Omental fat pad (tissue), 4 donors: ENCODE results near the gene TOP2B. TPM values are rescaled to one million over a fixed set of nuclear protein-coding genes. Genes with fewer than 3 reads are reported as not detected.

ENCODE experiments used
- ATAC-seq: fragments of 150-250 bp; one replicate; pipeline ENCODE4 v1.9.1; 2016; ENCODE audit warnings: mild to moderate bottlenecking, moderate library complexity; ENCODE audit not compliant: low FRiP score
- DNase-seq: peaks from one replicate; pipeline ENCODE4 v3.0.0-alpha.2; 2019; ENCODE audit warnings: low spot score
- total RNA-seq, 4 donors: library from RNA; depleted of rRNA; stranded (reverse); fragments of >200 nt; gene quantifications; one replicate each; pipeline ENCODE4 v1.1.0, GENCODE V29; 2016
- TF ChIP-seq, protein P1 (sequence below), 3 donors: fragments of 450-650 bp; IDR thresholded peaks; one replicate each; pipeline ENCODE4 v1.5.1; 2016 to 2017; ENCODE audit warnings: antibody characterized with exemption in 3 of 3, mild to moderate bottlenecking in 3 of 3, moderate library complexity in 2 of 3

The TOP2B gene
- total RNA-seq, 4 donors from 2014 or later: 63.0 to 98.0 (median 64.3) TPM

DNA sequence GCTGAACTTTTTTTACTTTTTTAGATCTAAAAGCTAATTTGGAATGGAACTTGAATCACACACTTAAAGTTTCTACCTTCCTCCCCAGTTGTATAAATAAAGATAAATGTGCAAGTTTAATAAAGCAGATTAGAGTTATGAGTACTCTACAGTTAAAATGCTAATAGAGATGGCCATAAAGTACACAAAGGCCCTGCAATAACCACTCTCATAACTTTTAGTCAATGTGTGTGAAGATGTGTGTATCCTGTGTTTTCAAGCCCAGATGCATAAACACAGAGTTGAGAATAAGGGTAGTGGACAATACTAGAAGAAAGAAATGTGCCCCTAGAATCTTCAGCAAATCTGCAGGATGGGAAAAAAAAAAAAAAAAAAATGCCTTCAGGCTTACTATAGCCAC, 45.3 kb downstream of the TOP2B start:
- DNase-seq: no peak
- ATAC-seq: no peak
- TF ChIP-seq, protein P1, sequence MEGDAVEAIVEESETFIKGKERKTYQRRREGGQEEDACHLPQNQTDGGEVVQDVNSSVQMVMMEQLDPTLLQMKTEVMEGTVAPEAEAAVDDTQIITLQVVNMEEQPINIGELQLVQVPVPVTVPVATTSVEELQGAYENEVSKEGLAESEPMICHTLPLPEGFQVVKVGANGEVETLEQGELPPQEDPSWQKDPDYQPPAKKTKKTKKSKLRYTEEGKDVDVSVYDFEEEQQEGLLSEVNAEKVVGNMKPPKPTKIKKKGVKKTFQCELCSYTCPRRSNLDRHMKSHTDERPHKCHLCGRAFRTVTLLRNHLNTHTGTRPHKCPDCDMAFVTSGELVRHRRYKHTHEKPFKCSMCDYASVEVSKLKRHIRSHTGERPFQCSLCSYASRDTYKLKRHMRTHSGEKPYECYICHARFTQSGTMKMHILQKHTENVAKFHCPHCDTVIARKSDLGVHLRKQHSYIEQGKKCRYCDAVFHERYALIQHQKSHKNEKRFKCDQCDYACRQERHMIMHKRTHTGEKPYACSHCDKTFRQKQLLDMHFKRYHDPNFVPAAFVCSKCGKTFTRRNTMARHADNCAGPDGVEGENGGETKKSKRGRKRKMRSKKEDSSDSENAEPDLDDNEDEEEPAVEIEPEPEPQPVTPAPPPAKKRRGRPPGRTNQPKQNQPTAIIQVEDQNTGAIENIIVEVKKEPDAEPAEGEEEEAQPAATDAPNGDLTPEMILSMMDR (IDR thresholded peaks at IDR 0.05): no peak

DNA sequence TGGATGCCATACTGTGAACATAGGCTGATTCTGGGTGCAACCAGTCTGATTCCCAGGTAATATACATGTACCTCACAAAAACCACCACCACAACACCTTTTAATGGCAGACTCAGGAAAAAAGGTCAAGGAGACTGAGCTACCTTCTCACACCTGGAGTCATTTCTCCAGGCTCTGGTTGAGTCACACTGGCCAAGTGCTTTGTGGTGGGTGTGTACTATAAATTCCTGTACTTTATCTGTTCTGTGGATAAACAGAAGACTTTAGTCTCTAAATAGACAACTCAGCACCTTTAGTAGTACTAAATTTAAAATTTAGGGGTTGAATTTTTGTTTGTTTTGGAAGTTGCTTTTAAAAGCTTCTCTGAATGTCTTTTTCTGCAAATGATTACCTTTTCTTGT, 46.7 kb downstream of the TOP2B start:
- ATAC-seq: no peak
- no peak for DNase-seq
- TF ChIP-seq, protein P1 (IDR thresholded peaks at IDR 0.05): no peak

DNA sequence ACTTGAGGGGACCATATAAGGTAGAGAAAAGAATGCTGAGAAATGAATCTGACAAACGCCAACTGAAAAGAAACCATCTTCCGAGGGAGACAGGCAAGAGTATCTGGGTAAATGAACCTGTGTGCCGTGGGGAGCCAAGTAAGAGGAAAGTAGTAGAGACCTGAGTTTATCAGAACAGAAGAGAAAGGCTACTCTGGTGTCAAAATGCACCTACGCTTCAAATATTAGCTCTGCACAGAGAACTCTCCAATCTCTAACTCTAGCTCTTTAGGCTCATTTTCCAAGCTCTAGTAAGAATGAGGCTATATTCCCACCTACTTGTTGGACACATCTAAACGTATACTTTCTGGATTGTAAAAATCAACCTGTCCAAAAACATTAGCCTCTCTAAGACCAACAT, 53.5 kb downstream of the TOP2B start:
- ATAC-seq (no peak), DNase-seq (no peak)
- TF ChIP-seq, protein P1 (IDR thresholded peaks at IDR 0.05): no peak

DNA sequence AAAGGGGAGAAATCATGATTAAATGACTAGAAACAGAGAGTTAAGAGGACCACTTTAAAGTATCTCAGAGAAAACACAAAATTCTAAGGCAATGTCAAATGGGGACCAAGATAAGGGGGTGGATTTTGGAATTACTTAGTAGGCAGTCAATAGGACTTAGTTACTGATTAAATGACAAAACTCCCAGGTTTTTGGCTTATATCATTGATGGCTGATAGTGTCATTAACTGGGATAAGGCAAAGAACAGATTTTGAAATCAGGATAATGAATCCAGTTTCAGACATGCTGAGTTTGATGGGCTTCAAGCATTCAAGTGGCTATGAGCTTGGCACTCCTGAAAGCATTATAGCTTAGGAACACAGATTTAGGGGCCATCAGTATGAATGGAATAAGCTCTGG, 53.9 kb downstream of the TOP2B start:
- DNase-seq: no peak
- no peak for ATAC-seq
- TF ChIP-seq, protein P1 (IDR thresholded peaks at IDR 0.05): no peak

DNA sequence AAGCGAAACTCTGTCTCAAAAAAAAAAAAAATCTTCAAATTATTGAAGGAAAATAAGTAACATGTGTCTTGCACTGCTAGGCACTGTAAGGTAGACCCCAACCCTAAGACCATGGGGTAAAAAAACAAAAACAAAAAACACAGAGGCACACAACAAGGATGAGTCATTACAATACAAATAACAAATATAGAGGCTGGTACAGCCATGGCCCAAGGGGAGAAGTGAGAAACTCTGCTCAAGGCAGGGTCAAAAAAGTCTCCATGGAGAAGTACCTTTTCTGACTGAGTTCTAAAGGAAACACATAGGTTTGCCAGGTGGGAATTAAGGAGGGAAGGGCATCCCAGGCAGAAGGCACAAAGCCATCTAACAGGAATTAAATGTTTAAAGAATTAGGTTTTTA, 54.5 kb downstream of the TOP2B start:
- ATAC-seq (no peak), DNase-seq (no peak)
- TF ChIP-seq, protein P1 (IDR thresholded peaks at IDR 0.05): no peak

DNA sequence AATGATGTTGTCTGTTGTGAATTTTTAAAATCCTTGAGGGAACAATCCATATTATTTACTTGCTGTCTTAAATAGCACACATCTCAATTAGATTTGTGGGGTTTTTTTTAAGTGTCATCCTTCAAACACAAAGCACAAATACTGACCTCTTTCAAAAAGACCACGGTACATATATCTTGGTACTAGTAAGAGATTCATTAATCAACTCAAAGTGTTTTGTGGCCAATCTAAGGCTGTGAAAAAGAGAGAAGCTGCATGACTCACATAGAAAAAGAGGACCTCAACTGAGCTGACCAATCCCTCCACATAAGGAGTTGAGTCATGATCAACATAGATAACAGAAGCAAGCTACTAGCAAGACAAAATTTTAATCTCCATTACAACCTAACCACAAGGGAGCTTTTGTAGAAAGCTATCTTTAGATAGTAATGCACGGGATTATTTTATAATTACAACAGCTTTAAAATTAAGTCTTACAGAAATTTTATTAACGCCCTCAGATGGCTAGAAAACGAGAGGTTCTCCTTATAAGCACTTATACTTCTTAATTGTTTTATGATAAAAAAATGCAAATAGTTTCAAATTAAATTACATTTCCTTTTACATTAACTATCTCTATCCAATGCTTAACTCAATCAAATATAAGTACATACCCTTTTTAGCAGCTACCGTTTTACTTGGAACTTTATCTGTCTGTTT, 60.5 kb downstream of the TOP2B start:
- ATAC-seq: peak; percentile 91
- no peak for DNase-seq
- TF ChIP-seq, protein P1 (IDR thresholded peaks at IDR 0.05): no peak

DNA sequence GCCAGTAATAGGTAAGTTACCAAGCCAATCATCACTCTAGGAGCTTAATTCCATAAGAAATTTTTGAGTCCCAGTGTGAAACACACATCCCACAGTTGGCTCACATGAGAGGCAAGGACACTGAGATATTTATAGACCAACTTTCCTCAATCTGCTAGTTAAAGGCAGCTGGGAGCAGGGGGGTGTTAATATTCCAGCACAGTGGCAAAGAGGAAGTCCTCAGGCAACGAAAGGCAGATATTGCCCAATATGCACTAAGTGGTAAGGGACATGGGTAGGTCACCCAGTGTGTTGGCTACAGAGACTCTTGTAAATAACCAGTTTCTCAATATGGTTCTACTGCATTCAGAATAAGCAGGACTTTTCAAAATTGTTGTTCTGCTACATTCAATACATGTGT, 61.0 kb downstream of the TOP2B start:
- peak; percentile 37 for ATAC-seq
- DNase-seq: no peak
- TF ChIP-seq, protein P1 (IDR thresholded peaks at IDR 0.05): no peak
